H9 (cell line): Measurements from ENCODE around the gene KRT71. TPM values are rescaled to one million over a fixed set of nuclear protein-coding genes. Genes with fewer than 3 reads are reported as not detected.

Source experiments
- DNase-seq: peaks from one replicate; pipeline ENCODE4 v3.0.0-alpha.2; 2017
- H2AFZ ChIP-seq: one replicate; pipeline ENCODE4 v1.6.1; 2013; ENCODE audit warnings: mild to moderate bottlenecking, low read length, control low read depth, moderate library complexity
- H2AK5ac ChIP-seq: 2 replicates; pipeline ENCODE4 v1.6.1; 2013; ENCODE audit warnings: low read length, control low read depth, mixed read lengths; ENCODE audit not compliant: insufficient read length
- H2BK120ac ChIP-seq: one replicate; pipeline ENCODE4 v1.6.1; 2013; ENCODE audit warnings: low read depth, mild to moderate bottlenecking, low read length, control low read depth, inconsistent platforms; ENCODE audit not compliant: poor library complexity, severe bottlenecking
- H2BK12ac ChIP-seq: 2 replicates; pipeline ENCODE4 v1.6.1; 2013; ENCODE audit warnings: low read length, control low read depth, mixed read lengths, low read depth; ENCODE audit not compliant: insufficient read length
- H2BK15ac ChIP-seq: 2 replicates; pipeline ENCODE4 v1.6.1; 2013; ENCODE audit warnings: low read depth, low read length, control low read depth
- H2BK20ac ChIP-seq: one replicate; pipeline ENCODE4 v1.6.1; 2013; ENCODE audit warnings: low read depth, mild to moderate bottlenecking, low read length, control low read depth, inconsistent platforms; ENCODE audit not compliant: poor library complexity, severe bottlenecking
- H2BK5ac ChIP-seq: 2 replicates; pipeline ENCODE4 v1.6.1; 2013; ENCODE audit warnings: low read length, control low read depth, mixed read lengths; ENCODE audit not compliant: insufficient read length
- H3K14ac ChIP-seq: 2 replicates; pipeline ENCODE4 v1.6.1; 2013; ENCODE audit warnings: low read length, control low read depth; ENCODE audit not compliant: insufficient read depth
- H3K18ac ChIP-seq: 2 replicates; pipeline ENCODE4 v1.6.1; 2013; ENCODE audit warnings: low read depth, mild to moderate bottlenecking, mixed read lengths, low read length, control low read depth; ENCODE audit not compliant: insufficient read length
- H3K23ac ChIP-seq: 2 replicates; pipeline ENCODE4 v1.6.1; 2013; ENCODE audit warnings: low read length, control low read depth, mixed read lengths, low read depth; ENCODE audit not compliant: insufficient read length
- H3K23me2 ChIP-seq: 2 replicates; pipeline ENCODE4 v1.6.1; 2013; ENCODE audit warnings: low read depth, mild to moderate bottlenecking, mixed read lengths, low read length, control low read depth; ENCODE audit not compliant: insufficient read length, poor library complexity, severe bottlenecking
- H3K27ac ChIP-seq: 2 replicates; pipeline ENCODE4 v1.5.1; 2013; ENCODE audit warnings: low read length, control low read depth, mixed read lengths, low read depth; ENCODE audit not compliant: insufficient read length
- H3K27me3 ChIP-seq: 2 replicates; pipeline ENCODE4 v1.6.1; 2013; ENCODE audit warnings: low read length, control low read depth, inconsistent platforms; ENCODE audit not compliant: insufficient read depth
- H3K4ac ChIP-seq: 2 replicates; pipeline ENCODE4 v1.6.1; 2013; ENCODE audit warnings: low read depth, mild to moderate bottlenecking, control low read depth, inconsistent platforms, low read length, moderate library complexity
- H3K4me1 ChIP-seq: 2 replicates; pipeline ENCODE4 v1.6.1; 2013; ENCODE audit warnings: low read length, control low read depth, inconsistent platforms; ENCODE audit not compliant: insufficient read depth
- H3K4me2 ChIP-seq: 2 replicates; pipeline ENCODE4 v1.6.1; 2013; ENCODE audit warnings: low read length, control low read depth, mixed read lengths; ENCODE audit not compliant: insufficient read length, insufficient read depth
- H3K56ac ChIP-seq: 2 replicates; pipeline ENCODE4 v1.6.1; 2013; ENCODE audit warnings: low read depth, mild to moderate bottlenecking, mixed read lengths, low read length, control low read depth; ENCODE audit not compliant: insufficient read length
- H3K79me1 ChIP-seq: 2 replicates; pipeline ENCODE4 v1.6.1; 2013; ENCODE audit warnings: low read depth, mild to moderate bottlenecking, moderate library complexity, low read length, control low read depth, inconsistent platforms; ENCODE audit not compliant: insufficient read depth, poor library complexity, severe bottlenecking
- H3K79me2 ChIP-seq: 2 replicates; pipeline ENCODE4 v1.6.1; 2013; ENCODE audit warnings: low read length, control low read depth, inconsistent platforms; ENCODE audit not compliant: insufficient read depth
- H3K9ac ChIP-seq: 2 replicates; pipeline ENCODE4 v1.6.1; 2013; ENCODE audit warnings: low read length, control low read depth, mixed read lengths; ENCODE audit not compliant: insufficient read length; ENCODE audit errors: extremely low read depth
- H3K9me3 ChIP-seq: one replicate; pipeline ENCODE4 v1.6.1; 2013; ENCODE audit warnings: low read depth, low read length, inconsistent platforms; ENCODE audit not compliant: control insufficient read depth
- H3T11ph ChIP-seq: one replicate; pipeline ENCODE4 v1.6.1; 2013; ENCODE audit warnings: mild to moderate bottlenecking, low read length, control low read depth, inconsistent platforms
- H4K20me1 ChIP-seq: one replicate; pipeline ENCODE4 v1.6.1; 2013; ENCODE audit not compliant: control insufficient read depth, insufficient read length, insufficient read depth
- H4K5ac ChIP-seq: 2 replicates; pipeline ENCODE4 v1.6.1; 2013; ENCODE audit warnings: low read depth, mild to moderate bottlenecking, mixed read lengths, low read length, control low read depth; ENCODE audit not compliant: insufficient read length
- H4K8ac ChIP-seq: replicated peaks from 2 replicates; pipeline ENCODE4 v1.6.1; 2013; ENCODE audit warnings: low read length, control low read depth, mixed read lengths, low read depth; ENCODE audit not compliant: insufficient read length
- H4K91ac ChIP-seq: 2 replicates; pipeline ENCODE4 v1.6.1; 2013; ENCODE audit warnings: low read depth, mild to moderate bottlenecking, moderate library complexity, mixed read lengths, low read length, control low read depth; ENCODE audit not compliant: insufficient read length
- H3K27ac Mint-ChIP-seq, 3 experiments: 2 replicates in 2 of 3; 3 replicates in 1 of 3; pipeline ENCODE4 v1.8.0; 2020 to 2021; ENCODE audit warnings: mixed read lengths in 3 of 3, mild to moderate bottlenecking in 1 of 3, moderate library complexity in 1 of 3
- H3K27me3 Mint-ChIP-seq: 2 replicates; pipeline ENCODE4 v1.8.0; 2021; ENCODE audit warnings: low read depth, mild to moderate bottlenecking, moderate library complexity, mixed read lengths
- H3K36me3 Mint-ChIP-seq, 3 experiments: 2 replicates in 2 of 3; 3 replicates in 1 of 3; pipeline ENCODE4 v1.8.0; 2020 to 2021; ENCODE audit warnings: low read depth in 3 of 3, mixed read lengths in 3 of 3; ENCODE audit not compliant: insufficient read depth in 1 of 3
- H3K4me1 Mint-ChIP-seq, 2 experiments: 2 replicates each; pipeline ENCODE4 v1.8.0; 2020; ENCODE audit warnings: mixed read lengths in 2 of 2
- H3K4me3 Mint-ChIP-seq, 2 experiments: 2 replicates in 1 of 2; 3 replicates in 1 of 2; pipeline ENCODE4 v1.8.0; 2020 to 2021; ENCODE audit warnings: mild to moderate bottlenecking in 2 of 2, mixed read lengths in 2 of 2, moderate library complexity in 1 of 2
- H3K9me3 Mint-ChIP-seq, 2 experiments: 2 replicates in 1 of 2; 3 replicates in 1 of 2; pipeline ENCODE4 v1.8.0; 2020; ENCODE audit warnings: mild to moderate bottlenecking in 2 of 2, mixed read lengths in 2 of 2, moderate library complexity in 1 of 2
- CTCF ChIP-seq: fragments of 200-600 bp; sonication (generic); conservative IDR thresholded peaks from 3 replicates; pipeline ENCODE4 v1.8.0; 2021; ENCODE audit warnings: antibody characterized with exemption, mild to moderate bottlenecking
- WGBS: extraction: QIAGEN DNeasy Blood & Tissue Kit; methylation state at CpG from one replicate; pipeline ENCODE4 v1.1.7; 2013; ENCODE audit warnings: missing lambda C conversion rate, low lambda C conversion rate, mixed read lengths; ENCODE audit not compliant: insufficient read length; ENCODE audit errors: extremely low coverage; 5-methylcytosine and 5-hydroxymethylcytosine counted together
- total RNA-seq: library from RNA; stranded (reverse); gene quantifications from 2 replicates; pipeline ENCODE4 v1.2.1, GENCODE V29; 2021

KRT71 gene
- total RNA-seq, 1 experiment from 2014 or later = not detected

- Histone ChIP-seq H3K18ac (no peak overlapping the region), H2AK5ac (no peak overlapping the region), H4K8ac (no peak overlapping the region), H3K4me2 (no peak overlapping the region), H3K9me3 (no peaks in the 10 kb centered on the region), H4K5ac (no peak overlapping the region), H2BK120ac (no peak overlapping the region), H3K4ac (no peak overlapping the region), H3K79me1 (no peaks in the 10 kb centered on the region), H2BK15ac (no peak overlapping the region), H3K23me2 (no peaks in the 10 kb centered on the region), H4K20me1 (no peaks in the 10 kb centered on the region), H3K9ac (no peak overlapping the region), H3K4me1 (no peaks in the 10 kb centered on the region), H3K27ac (no peak overlapping the region), H2BK12ac (no peak overlapping the region), H3T11ph (no peak overlapping the region), H3K27me3 (no peaks in the 10 kb centered on the region), H3K23ac (no peak overlapping the region), H3K56ac (no peak overlapping the region), H4K91ac (no peak overlapping the region), H3K79me2 (no peaks in the 10 kb centered on the region), H2BK20ac (no peak overlapping the region), H2BK5ac (no peak overlapping the region), H2AFZ (no peak overlapping the region), H3K14ac (no peak overlapping the region; the same call in 1 of the 2 replicates)
- Mint-ChIP-seq H3K4me3 (no peak overlapping the region; a peak in 1 of 5 replicates), H3K36me3 (no peaks in the 10 kb centered on the region), H3K27me3 (peaks cover 8% of the 10 kb centered on the region), H3K27ac (peak overlapping the region in 1 of 3 experiments; percentile 90; a peak in 1 of 7 replicates), H3K9me3 (no peaks in the 10 kb centered on the region), H3K4me1 (peaks cover 3% of the 10 kb centered on the region in 2 experiments; a peak in 3 of 4 replicates)
- no peak for TF ChIP-seq CTCF
- no CpG with 5 or more reads among the region's 7 CpGs for WGBS
- DNase-seq = no peak
Measured at GRCh38 chr12:52542785-52543318, 10.1 kb downstream of the KRT71 start.
